PC-3 (cell line): ENCODE data around the gene GPR42. TPM values are rescaled to one million over a fixed set of nuclear protein-coding genes. Genes with fewer than 3 reads are reported as not detected.

ENCODE experiments used
- ATAC-seq: fragments of 200-7000 bp; cut with Tn5 transposase; 2 replicates; pipeline ENCODE4 v1.9.1; 2020; ENCODE audit warnings: mild to moderate bottlenecking, moderate library complexity
- BruUV-seq: library from RNA; stranded (reverse); fragments of 400-500 nt; replicated peaks from 2 replicates; lab custom pipeline; 2021; lab: Mats Ljungman, UMichigan
- CTCF ChIA-PET: fragments of 300-600 bp; sonication (Branson Sonifier 250); formaldehyde crosslinking; loops from one replicate; lab custom pipeline; 2022; ENCODE audit warnings: antibody characterized with exemption; lab: Charles Lee
- POLR2A ChIA-PET: fragments of 300-600 bp; sonication (Branson Sonifier 250); formaldehyde crosslinking; loops from one replicate; lab custom pipeline; 2022; ENCODE audit warnings: antibody characterized with exemption; ENCODE audit not compliant: unreplicated experiment; lab: Charles Lee
- DNase-seq: peaks from one replicate; pipeline ENCODE4 v3.0.0-alpha.2; 2015
- H2AFZ ChIP-seq: fragments of 300-600 bp; sonication (generic); 2 replicates; pipeline ENCODE4 v1.6.0; 2016; ENCODE audit warnings: antibody characterized with exemption, low read length
- H3F3A ChIP-seq: fragments of 300-600 bp; sonication (generic); one replicate; pipeline ENCODE4 v1.6.0; 2017; ENCODE audit warnings: antibody characterized with exemption, low read length, control low read depth, mild to moderate bottlenecking; ENCODE audit not compliant: unreplicated experiment
- H3K27ac ChIP-seq: fragments of 300-600 bp; sonication (generic); 2 replicates; pipeline ENCODE4 v1.5.1; 2016; ENCODE audit warnings: mild to moderate bottlenecking, low read length
- H3K27me3 ChIP-seq: fragments of 300-600 bp; sonication (generic); 2 replicates; pipeline ENCODE4 v1.6.1; 2016; ENCODE audit warnings: low read length, mixed read lengths
- H3K36me3 ChIP-seq: fragments of 300-600 bp; sonication (generic); 2 replicates; pipeline ENCODE4 v1.6.1; 2016; ENCODE audit warnings: low read depth, mixed run types, low read length, mixed read lengths
- H3K4me1 ChIP-seq: fragments of 300-600 bp; sonication (generic); 2 replicates; pipeline ENCODE4 v1.5.1; 2016; ENCODE audit warnings: low read length; ENCODE audit not compliant: insufficient read depth
- H3K4me2 ChIP-seq: fragments of 300-600 bp; sonication (generic); 2 replicates; pipeline ENCODE4 v1.6.0; 2016; ENCODE audit warnings: low read length
- H3K4me3 ChIP-seq: fragments of 300-600 bp; sonication (generic); 2 replicates; pipeline ENCODE4 v1.5.1; 2016; ENCODE audit warnings: mild to moderate bottlenecking, low read length, mixed read lengths
- H3K79me2 ChIP-seq: fragments of 300-600 bp; sonication (generic); 2 replicates; pipeline ENCODE4 v1.6.1; 2017; ENCODE audit warnings: low read length, mixed read lengths
- H3K9ac ChIP-seq: fragments of 300-600 bp; sonication (generic); 2 replicates; pipeline ENCODE4 v1.6.0; 2016; ENCODE audit warnings: mild to moderate bottlenecking, low read length
- H3K9me2 ChIP-seq: fragments of 300-600 bp; sonication (generic); replicated peaks from 2 replicates; pipeline ENCODE4 v1.6.1; 2016; ENCODE audit warnings: mixed run types, low read length, mixed read lengths
- H3K9me3 ChIP-seq: fragments of 300-600 bp; sonication (generic); 2 replicates; pipeline ENCODE4 v1.6.1; 2016; ENCODE audit warnings: low read length, mixed read lengths
- H4K20me1 ChIP-seq: fragments of 300-600 bp; sonication (generic); 2 replicates; pipeline ENCODE4 v1.6.1; 2016; ENCODE audit warnings: low read length, mixed read lengths
- EZH2 ChIP-seq: fragments of 300-600 bp; sonication (generic); IDR thresholded peaks from one replicate; pipeline ENCODE4 v1.6.1; 2017; ENCODE audit warnings: antibody characterized with exemption, mild to moderate bottlenecking, low read length; ENCODE audit not compliant: unreplicated experiment
- EZH2phosphoT487 ChIP-seq: fragments of 300-600 bp; sonication (generic); IDR thresholded peaks from 2 replicates; pipeline ENCODE4 v1.6.1; 2018; ENCODE audit warnings: mild to moderate bottlenecking, antibody characterized with exemption, low read length, borderline replicate concordance
- intact Hi-C: fragments of 100-400 bp; cut with micrococcal nuclease; formaldehyde crosslinking; loops from 2 replicates; pipeline ENCODE4 v1.9.0; 2023
- total RNA-seq: library from RNA; depleted of rRNA; stranded (reverse); fragments of >200 nt; gene quantifications from 2 replicates; pipeline ENCODE4 v1.2.3, GENCODE V29; 2014
- TF ChIP-seq, protein P1 (sequence below): fragments of 300-600 bp; sonication (generic); conservative IDR thresholded peaks from 2 replicates; pipeline ENCODE4 v1.5.1; 2017; ENCODE audit warnings: antibody characterized with exemption, low read depth, mild to moderate bottlenecking, low read length

Gene GPR42
- total RNA-seq, 1 experiment from 2014 or later, result not detected

DNA sequence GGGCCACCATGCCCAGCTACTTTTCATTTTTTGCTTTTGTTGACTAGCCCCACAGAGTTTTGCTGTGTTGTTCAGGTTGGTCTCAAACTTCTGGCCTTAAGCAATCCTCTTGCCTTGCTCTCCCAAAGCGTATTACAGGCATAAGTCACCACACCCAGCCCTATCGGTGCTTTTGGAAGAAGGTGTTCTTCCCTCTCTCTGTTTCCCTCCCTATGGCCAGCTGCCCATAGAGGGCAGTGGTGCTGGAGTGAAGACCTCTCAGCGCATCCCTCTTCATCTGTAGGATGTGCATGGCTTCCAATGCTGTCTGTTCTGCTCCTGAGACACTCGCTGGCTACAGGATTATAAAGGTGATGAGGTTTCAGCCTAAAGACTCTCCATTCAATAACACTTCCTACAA lies 43.2 kb upstream of the GPR42 start:
- peak; percentile 8 for DNase-seq

DNA sequence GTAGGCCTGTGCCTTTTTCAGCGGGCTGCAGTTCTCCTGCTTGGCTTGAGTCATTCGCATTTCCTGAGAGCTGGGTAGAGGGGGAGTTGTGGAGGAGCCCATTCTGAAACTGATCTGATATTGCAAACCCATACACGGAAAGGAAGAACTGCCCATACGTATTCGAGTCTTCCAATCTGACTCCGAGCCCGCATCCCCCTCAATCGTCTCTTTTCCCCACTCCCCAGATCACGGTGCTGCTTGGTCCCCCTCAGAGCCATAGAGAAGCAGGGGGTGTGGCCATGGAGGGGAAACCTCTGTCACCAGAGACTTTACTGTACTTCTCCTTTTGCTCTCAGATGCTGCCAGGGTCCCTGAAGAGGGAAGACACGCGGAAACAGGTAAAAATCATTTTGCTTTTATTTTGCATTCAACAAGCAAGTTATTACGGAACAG lies 42.0 kb upstream of the GPR42 start, which contains the start of gene CD22:
Gene CD22 (plus strand): TSS at position 337 of the 435 bp plus-strand sequence. CDS start 2,854 bp downstream, outside the sequence.
- Histone ChIP-seq H3F3A (no peaks in the 10 kb centered on the region), H3K4me1 (no peaks in the 10 kb centered on the region), H3K27me3 (no peaks in the 10 kb centered on the region), H4K20me1 (no peaks in the 10 kb centered on the region), H3K9me3 (no peaks in the 10 kb centered on the region), H3K9me2 (no peaks in the 10 kb centered on the region), H2AFZ (no peak within 1 kb of the TSS), H3K36me3 (no peaks in the 10 kb centered on the region), H3K4me2 (no peak within 1 kb of the TSS), H3K27ac (no peak within 1 kb of the TSS), H3K4me3 (no peak within 1 kb of the TSS), H3K79me2 (no peaks in the 10 kb centered on the region), H3K9ac (no peak within 1 kb of the TSS)
- POLR2A ChIA-PET, result no interaction called here
- intact Hi-C loops, result no loop called here
- ATAC-seq (no peak), DNase-seq (no peak)
- BruUV-seq, result no TSS peak
- CTCF ChIA-PET, result no interaction called here
- no peak for TF ChIP-seq EZH2
- no peak for TF ChIP-seq EZH2phosphoT487
- TF ChIP-seq, protein P1, sequence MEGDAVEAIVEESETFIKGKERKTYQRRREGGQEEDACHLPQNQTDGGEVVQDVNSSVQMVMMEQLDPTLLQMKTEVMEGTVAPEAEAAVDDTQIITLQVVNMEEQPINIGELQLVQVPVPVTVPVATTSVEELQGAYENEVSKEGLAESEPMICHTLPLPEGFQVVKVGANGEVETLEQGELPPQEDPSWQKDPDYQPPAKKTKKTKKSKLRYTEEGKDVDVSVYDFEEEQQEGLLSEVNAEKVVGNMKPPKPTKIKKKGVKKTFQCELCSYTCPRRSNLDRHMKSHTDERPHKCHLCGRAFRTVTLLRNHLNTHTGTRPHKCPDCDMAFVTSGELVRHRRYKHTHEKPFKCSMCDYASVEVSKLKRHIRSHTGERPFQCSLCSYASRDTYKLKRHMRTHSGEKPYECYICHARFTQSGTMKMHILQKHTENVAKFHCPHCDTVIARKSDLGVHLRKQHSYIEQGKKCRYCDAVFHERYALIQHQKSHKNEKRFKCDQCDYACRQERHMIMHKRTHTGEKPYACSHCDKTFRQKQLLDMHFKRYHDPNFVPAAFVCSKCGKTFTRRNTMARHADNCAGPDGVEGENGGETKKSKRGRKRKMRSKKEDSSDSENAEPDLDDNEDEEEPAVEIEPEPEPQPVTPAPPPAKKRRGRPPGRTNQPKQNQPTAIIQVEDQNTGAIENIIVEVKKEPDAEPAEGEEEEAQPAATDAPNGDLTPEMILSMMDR, result no peak

More for the DNA sequence above, 43.2 kb upstream of the GPR42 start:
- BruUV-seq, result no TSS peak
- ChIA-PET CTCF (no interaction called here), POLR2A (no interaction called here)
- Histone ChIP-seq H3F3A (no peaks in the 10 kb centered on the region), H3K27ac (no peak overlapping the region), H3K79me2 (no peaks in the 10 kb centered on the region), H3K27me3 (no peaks in the 10 kb centered on the region), H2AFZ (no peak overlapping the region), H3K4me2 (no peak overlapping the region), H3K4me3 (no peak overlapping the region), H4K20me1 (no peaks in the 10 kb centered on the region), H3K9ac (no peak overlapping the region), H3K36me3 (no peaks in the 10 kb centered on the region), H3K9me2 (no peaks in the 10 kb centered on the region), H3K4me1 (no peaks in the 10 kb centered on the region), H3K9me3 (no peaks in the 10 kb centered on the region)
- TF ChIP-seq, protein P1, result peak; percentile 36; the same call in 1 of the 2 replicates
- TF ChIP-seq EZH2phosphoT487 (no peak), EZH2 (no peak)
- intact Hi-C loops, result no loop called here
- no peak for ATAC-seq

DNA sequence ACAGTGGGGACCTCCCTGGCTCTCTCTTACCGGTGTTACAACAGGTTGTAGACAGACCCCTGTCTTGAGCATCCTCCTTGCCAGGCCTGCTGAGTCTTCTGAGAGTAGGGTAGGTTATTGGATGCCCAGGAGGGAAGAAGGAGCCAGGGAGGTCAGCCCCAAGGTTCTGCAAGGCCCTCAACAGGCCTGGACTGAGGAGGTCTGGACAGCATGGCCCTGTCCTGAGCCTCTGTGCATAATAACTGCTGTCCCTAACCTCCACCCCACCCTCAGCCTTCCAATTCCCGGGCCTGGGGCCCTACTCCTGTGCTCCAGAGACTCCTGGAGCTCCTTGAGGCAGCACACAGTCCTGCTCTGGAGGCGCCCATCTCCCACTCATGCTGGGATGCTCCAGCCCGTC lies 41.5 kb upstream of the GPR42 start:
- CTCF ChIA-PET, result no interaction called here
- Histone ChIP-seq H3K27ac (no peak overlapping the region), H3K4me3 (no peak overlapping the region), H3K9ac (no peak overlapping the region), H3K9me2 (no peaks in the 10 kb centered on the region), H3K27me3 (no peaks in the 10 kb centered on the region), H3K79me2 (no peaks in the 10 kb centered on the region), H2AFZ (no peak overlapping the region), H4K20me1 (no peaks in the 10 kb centered on the region), H3K4me2 (no peak overlapping the region), H3K4me1 (no peaks in the 10 kb centered on the region), H3K36me3 (no peaks in the 10 kb centered on the region), H3F3A (no peaks in the 10 kb centered on the region), H3K9me3 (no peaks in the 10 kb centered on the region)
- POLR2A ChIA-PET, result no interaction called here
- BruUV-seq, result no TSS peak
- DNase-seq (no peak), ATAC-seq (no peak)
- intact Hi-C loops, result no loop called here
- no peak for TF ChIP-seq EZH2
